GM18498 (cell line): ENCODE results near the gene SOX10.

Experiments
- ATAC-seq: cut with Tn5 transposase; IDR thresholded peaks from one replicate; pipeline ENCODE4 v1.9.1; 2021; ENCODE audit warnings: mild to moderate bottlenecking, moderate library complexity; ENCODE audit not compliant: unreplicated experiment

The SOX10 gene

DNA sequence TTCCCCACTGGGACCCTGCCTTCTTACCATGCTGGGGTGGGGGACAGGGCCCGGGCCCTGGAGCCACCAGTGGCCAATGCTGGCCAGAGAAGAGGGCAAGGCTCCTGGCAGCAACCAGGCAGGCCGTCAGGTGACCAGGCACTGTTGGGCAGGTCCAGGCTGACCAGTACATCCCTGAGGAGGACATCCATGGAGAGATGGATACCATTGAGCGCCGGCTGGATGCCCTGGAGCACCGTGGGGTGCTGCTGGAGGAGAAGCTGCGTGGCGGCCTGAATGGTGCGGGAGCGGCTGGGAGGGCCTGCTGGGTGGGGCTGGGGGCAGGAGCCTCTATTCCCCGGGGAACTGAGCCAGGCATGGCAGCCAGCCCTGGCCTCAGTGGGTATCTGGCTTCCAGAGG lies 52.0 kb downstream of the SOX10 start:
- no peak for ATAC-seq

- no peak for ATAC-seq
These were observed 52.4 kb downstream of the SOX10 start for GRCh38 chr22:37931893-37932389.

DNA sequence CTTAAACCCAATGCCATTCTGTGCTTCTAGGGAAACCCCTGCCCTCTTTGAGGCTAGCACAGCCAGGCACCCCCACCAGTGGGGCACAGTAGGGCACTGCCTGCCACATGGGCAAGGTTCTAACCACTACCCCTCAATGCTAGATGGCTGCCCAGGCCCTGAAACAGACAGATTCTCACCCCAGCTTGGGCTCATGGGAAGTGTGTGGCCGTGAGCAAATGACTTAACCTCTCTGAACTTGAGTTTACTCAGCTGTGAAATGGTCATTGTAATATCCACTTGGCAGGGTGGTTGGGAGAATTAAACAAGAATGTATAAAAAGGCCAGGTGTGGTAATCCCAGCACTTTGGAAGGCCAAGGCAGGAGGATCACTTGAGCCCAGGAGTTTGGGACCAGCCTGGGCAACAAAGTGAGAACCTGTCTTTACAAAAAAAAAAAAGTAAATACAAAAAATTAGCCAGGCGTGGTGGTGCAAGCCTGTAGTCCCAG lies 53.4 kb downstream of the SOX10 start:
- ATAC-seq = no peak

DNA sequence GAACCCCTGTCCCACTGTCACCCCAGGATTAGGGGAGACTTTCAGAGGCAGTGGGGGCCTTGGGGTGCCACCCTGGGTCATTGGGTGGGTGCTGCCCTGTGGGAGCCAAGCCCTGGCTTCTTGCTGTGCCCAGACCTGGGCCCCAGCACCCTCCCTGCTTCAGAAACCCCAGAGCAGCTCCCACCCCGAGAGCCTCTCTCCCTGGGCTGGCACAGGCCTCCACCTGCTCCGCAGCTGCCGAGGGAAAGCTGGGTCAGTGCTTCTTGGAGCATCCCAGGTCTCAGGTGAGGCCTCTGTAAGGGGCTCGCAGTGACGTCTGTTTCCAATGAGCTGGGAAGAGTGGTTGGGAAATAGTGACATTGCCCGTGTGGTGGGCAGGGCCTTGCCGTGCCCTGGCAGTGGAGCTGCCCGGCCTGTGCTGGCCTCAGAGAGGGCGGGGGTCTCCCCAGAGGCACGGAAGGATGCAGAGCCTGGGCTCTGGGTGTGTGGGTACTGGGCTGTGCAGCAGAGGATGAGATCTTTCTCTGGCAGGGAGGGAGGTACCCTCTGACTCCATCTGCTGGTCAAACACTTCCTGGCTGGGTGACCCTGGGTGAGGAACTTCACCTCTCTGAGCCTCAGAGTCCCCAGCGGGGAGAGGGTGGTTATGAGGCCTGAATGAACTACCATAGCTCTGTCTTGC lies 53.9 kb downstream of the SOX10 start:
- no peak for ATAC-seq

GRCh38 chr22:37929390-37929789 lies 55.0 kb downstream of the SOX10 start:
- no peak for ATAC-seq

DNA sequence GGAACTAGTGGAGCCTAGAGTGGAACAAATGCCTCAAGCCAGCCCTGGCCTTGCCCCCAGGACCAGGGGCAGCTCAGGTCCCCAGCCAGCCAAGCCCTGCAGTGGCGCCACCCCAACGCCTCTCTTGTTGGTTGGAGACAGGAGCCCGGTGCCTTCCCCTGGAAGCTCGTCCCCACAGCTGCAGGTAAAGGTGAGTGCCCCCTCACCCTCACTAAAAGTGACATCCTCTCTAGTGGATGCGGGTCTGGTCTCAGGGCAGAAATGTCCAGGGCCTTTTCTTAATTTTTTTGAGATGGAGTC lies 56.8 kb downstream of the SOX10 start:
- ATAC-seq = no peak

GRCh38 chr22:37926771-37927636 lies 57.4 kb downstream of the SOX10 start:
- no peak for ATAC-seq

DNA sequence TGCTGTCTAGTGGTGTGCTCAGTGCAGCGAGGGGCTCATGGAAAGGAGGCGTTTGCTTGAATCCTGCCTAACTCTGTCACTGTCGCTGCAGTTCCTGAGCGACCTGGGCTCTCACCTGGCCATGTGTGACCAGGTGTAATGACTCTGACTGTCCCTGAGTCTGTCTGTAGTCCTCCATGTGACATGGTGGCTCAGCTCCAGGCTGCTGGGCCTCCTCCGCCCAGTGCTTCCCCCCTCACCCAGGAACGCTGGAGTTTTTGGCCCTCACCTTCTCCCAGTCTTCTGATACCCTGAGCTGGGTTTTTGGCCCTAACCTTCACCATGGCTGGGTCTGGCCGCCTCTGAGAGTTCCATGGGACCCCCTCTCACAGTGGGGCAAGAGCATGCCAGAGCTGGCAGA lies 58.0 kb downstream of the SOX10 start:
- ATAC-seq = no peak

- ATAC-seq = no peak
These were observed 58.6 kb downstream of the SOX10 start for GRCh38 chr22:37925767-37926166.

GRCh38 chr22:37925330-37925729 lies 59.0 kb downstream of the SOX10 start:
- no peak for ATAC-seq

GRCh38 chr22:37924386-37925065 lies 59.8 kb downstream of the SOX10 start:
- no peak for ATAC-seq

DNA sequence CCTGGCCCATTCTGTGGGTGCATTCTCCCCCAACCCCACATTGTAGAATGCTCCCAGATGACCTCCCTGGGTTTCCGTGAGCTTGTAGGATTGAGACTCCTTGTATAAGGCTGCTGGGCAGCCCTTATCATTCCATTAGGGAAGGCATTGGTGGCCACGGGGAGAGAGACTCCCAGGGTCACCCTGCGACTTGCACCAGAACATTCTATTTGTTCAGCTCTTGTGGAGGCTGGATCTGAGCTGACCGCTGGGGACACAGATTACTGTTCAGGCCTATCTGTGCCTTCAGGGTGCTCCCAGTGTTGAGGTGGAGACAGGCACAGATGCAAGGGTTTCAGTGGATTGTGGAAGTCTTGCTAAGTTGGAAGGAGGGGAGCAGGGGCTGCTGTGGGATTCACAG lies 60.4 kb downstream of the SOX10 start:
- ATAC-seq = no peak
